ENCODE data around the gene BABAM2. TPM values are rescaled to one million over a fixed set of nuclear protein-coding genes. Genes with fewer than 3 reads are reported as not detected.

Gene BABAM2
- total RNA-seq, 2 experiments from 2014 or later = 66.8 to 68.4 TPM

- Mint-ChIP-seq H3K4me1 (ENCODE audit: low read depth) (peaks cover 19% of the 10 kb centered on the region), H3K36me3 (ENCODE audit: low read depth) (peaks cover 9% of the 10 kb centered on the region), H3K27me3 (no peaks in the 10 kb centered on the region), H3K27ac (no peak overlapping the region), H3K4me3 (no peak overlapping the region), H3K9me3 (no peaks in the 10 kb centered on the region)
- CTCF ChIA-PET = interaction anchor here (1.0 to 1.6 kb wide), 2 partner anchors 14 to 331 kb away, joined by 3 to 4 read pairs; no protein-coding TSS in a partner anchor
- DNase-seq = no peak
- POLR2A ChIA-PET = interaction anchor here (1.5 kb wide), 1 partner anchor 9 kb away, joined by 3 read pairs; no protein-coding TSS in a partner anchor
- TF ChIP-seq, protein P1, sequence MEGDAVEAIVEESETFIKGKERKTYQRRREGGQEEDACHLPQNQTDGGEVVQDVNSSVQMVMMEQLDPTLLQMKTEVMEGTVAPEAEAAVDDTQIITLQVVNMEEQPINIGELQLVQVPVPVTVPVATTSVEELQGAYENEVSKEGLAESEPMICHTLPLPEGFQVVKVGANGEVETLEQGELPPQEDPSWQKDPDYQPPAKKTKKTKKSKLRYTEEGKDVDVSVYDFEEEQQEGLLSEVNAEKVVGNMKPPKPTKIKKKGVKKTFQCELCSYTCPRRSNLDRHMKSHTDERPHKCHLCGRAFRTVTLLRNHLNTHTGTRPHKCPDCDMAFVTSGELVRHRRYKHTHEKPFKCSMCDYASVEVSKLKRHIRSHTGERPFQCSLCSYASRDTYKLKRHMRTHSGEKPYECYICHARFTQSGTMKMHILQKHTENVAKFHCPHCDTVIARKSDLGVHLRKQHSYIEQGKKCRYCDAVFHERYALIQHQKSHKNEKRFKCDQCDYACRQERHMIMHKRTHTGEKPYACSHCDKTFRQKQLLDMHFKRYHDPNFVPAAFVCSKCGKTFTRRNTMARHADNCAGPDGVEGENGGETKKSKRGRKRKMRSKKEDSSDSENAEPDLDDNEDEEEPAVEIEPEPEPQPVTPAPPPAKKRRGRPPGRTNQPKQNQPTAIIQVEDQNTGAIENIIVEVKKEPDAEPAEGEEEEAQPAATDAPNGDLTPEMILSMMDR (IDR thresholded peaks at IDR 0.05) = no peak
- intact Hi-C loops (cut with micrococcal nuclease) = no loop called here
- ATAC-seq = no peak
These were observed 144.2 kb downstream of the BABAM2 start for GRCh38 chr2:28034696-28035095.

DNA sequence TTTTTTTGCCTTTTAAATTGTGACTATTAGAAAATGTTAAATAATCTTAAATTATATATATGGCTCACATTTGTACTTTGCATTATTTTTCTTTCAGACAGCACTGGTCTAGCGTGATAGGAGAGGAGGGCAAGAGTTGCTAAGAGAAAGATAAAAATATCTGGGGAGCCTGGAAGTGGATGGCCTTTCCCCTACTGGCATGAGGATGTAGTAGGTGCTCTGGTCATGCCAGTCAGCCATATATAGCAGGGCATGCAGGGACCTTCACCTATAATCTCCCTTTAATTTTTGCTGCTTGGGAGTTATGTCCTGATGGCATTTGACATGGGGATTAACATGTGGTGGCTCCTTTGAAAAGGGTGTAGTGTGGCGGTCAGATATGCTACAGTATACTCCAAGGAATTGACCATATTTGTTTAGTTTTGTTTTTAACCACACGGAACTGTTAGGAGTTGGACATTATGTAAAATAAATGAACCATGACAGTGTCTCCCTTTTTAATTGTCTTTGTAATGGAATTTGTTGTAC lies 144.7 kb downstream of the BABAM2 start:
- Mint-ChIP-seq H3K4me1 (ENCODE audit: low read depth) (peaks cover 20% of the 10 kb centered on the region), H3K9me3 (no peaks in the 10 kb centered on the region), H3K4me3 (no peak overlapping the region), H3K36me3 (ENCODE audit: low read depth) (peaks cover 10% of the 10 kb centered on the region), H3K27ac (no peak overlapping the region), H3K27me3 (no peaks in the 10 kb centered on the region)
- TF ChIP-seq, protein P1 (IDR thresholded peaks at IDR 0.05) = no peak
- intact Hi-C loops (cut with micrococcal nuclease) = no loop called here
- ChIA-PET POLR2A (interaction anchor here (1.5 kb wide), 1 partner anchor 8 kb away, joined by 3 read pairs; no protein-coding TSS in a partner anchor), CTCF (interaction anchor here (1.0 to 1.6 kb wide), 2 partner anchors 14 to 331 kb away, joined by 3 to 4 read pairs; no protein-coding TSS in a partner anchor)
- no peak for DNase-seq
- no peak for ATAC-seq

DNA sequence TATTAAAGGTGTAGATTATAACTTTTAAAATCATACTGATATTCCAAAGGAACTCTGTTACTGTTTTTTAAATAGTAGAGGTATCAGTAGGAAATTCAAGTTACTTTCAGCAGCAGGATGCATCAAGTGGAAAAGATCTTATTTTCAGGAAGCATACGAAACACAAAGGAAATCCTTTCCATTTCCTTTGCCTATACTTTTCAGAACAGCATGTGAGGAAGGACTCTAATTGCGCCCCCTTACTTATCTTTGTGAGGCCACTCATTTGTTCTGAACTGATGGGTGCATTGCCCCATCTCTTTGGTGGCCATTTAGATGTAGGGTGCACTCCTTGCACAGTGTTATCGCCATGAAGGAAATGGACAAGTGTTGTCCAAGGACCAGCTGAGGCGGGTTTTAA lies 145.3 kb downstream of the BABAM2 start:
- intact Hi-C loops (cut with micrococcal nuclease) = no loop called here
- TF ChIP-seq, protein P1 (IDR thresholded peaks at IDR 0.05) = no peak
- no peak overlapping the region for H3K4me3 Mint-ChIP-seq
- DNase-seq (no peak), ATAC-seq (no peak)
- peaks cover 20% of the 10 kb centered on the region for H3K4me1 Mint-ChIP-seq (ENCODE audit: low read depth)
- no peaks in the 10 kb centered on the region for H3K27me3 Mint-ChIP-seq
- ChIA-PET CTCF (interaction anchor here (1.0 kb wide), 1 partner anchor 15 kb away, joined by 5 read pairs; no protein-coding TSS in a partner anchor), POLR2A (interaction anchor here (0.6 kb wide), 1 partner anchor 22 kb away, joined by 5 read pairs; no protein-coding TSS in a partner anchor)
- peaks cover 10% of the 10 kb centered on the region for H3K36me3 Mint-ChIP-seq (ENCODE audit: low read depth)
- H3K9me3 Mint-ChIP-seq = no peaks in the 10 kb centered on the region
- no peak overlapping the region for H3K27ac Mint-ChIP-seq

GRCh38 chr2:28036307-28036706 lies 145.8 kb downstream of the BABAM2 start:
- ChIA-PET CTCF (interaction anchor here (1.0 kb wide), 1 partner anchor 15 kb away, joined by 5 read pairs; no protein-coding TSS in a partner anchor), POLR2A (interaction anchor here (0.6 kb wide), 1 partner anchor 22 kb away, joined by 5 read pairs; no protein-coding TSS in a partner anchor)
- peaks cover 10% of the 10 kb centered on the region for H3K36me3 Mint-ChIP-seq (ENCODE audit: low read depth)
- TF ChIP-seq, protein P1 (IDR thresholded peaks at IDR 0.05) = no peak
- H3K27ac Mint-ChIP-seq = no peak overlapping the region
- no peaks in the 10 kb centered on the region for H3K27me3 Mint-ChIP-seq
- intact Hi-C loops (cut with micrococcal nuclease) = no loop called here
- no peaks in the 10 kb centered on the region for H3K9me3 Mint-ChIP-seq
- H3K4me1 Mint-ChIP-seq (ENCODE audit: low read depth) = peaks cover 20% of the 10 kb centered on the region
- H3K4me3 Mint-ChIP-seq = no peak overlapping the region
- ATAC-seq (no peak), DNase-seq (no peak)

GRCh38 chr2:28038722-28039121 lies 148.2 kb downstream of the BABAM2 start:
- POLR2A ChIA-PET = interaction anchor here (1.5 kb wide), 1 partner anchor 20 kb away, joined by 3 read pairs; no protein-coding TSS in a partner anchor
- no peaks in the 10 kb centered on the region for H3K27me3 Mint-ChIP-seq
- intact Hi-C loops (cut with micrococcal nuclease) = no loop called here

More at GRCh38 chr2:28038722-28039121, 148.2 kb downstream of the BABAM2 start:
- Mint-ChIP-seq H3K4me1 (ENCODE audit: low read depth) (peaks cover 9% of the 10 kb centered on the region), H3K4me3 (no peak overlapping the region), H3K27ac (no peak overlapping the region), H3K36me3 (ENCODE audit: low read depth) (peaks cover 9% of the 10 kb centered on the region), H3K9me3 (no peaks in the 10 kb centered on the region)
- CTCF ChIA-PET = no interaction called here
- TF ChIP-seq, protein P1 (IDR thresholded peaks at IDR 0.05) = no peak
- DNase-seq (no peak), ATAC-seq (no peak)
